NCI-H2171 treated with DMSO at 0.1 percent for 48 hours (cell line): ENCODE data around the gene MYBPC3.
"Not testable (repeated sequence)": the region's sequence is repeated elsewhere in the genome, so short reads cannot be mapped to it uniquely, and the experiment has no call there.

ENCODE experiments used
- DNase-seq: peaks from one replicate; lab custom pipeline; 2025; lab: John Stamatoyannopoulos, UW

MYBPC3 gene

GRCh38 chr11:47324520-47324919 is 28.0 kb downstream of the MYBPC3 start:
- peak; percentile 4 for DNase-seq

DNA sequence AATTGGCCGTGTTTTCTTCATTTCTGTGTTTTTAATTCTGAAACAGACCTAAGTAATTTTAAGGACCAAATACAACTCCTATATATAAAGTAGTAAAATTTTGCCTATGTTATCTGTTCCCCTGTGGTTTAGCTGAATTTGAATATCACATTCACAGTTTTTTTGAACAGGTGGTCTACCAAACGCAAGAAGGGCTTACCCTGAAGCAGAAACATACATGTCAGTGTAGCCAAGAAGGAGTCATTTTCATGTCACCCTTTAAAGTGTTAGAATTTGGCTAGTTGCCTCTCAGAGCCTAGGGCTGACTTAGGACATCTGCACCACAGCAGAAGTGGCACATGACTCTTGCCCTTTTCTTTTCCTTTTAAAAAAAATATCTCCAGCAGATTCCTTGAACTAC is 34.3 kb downstream of the MYBPC3 start:
- no peak for DNase-seq

DNA sequence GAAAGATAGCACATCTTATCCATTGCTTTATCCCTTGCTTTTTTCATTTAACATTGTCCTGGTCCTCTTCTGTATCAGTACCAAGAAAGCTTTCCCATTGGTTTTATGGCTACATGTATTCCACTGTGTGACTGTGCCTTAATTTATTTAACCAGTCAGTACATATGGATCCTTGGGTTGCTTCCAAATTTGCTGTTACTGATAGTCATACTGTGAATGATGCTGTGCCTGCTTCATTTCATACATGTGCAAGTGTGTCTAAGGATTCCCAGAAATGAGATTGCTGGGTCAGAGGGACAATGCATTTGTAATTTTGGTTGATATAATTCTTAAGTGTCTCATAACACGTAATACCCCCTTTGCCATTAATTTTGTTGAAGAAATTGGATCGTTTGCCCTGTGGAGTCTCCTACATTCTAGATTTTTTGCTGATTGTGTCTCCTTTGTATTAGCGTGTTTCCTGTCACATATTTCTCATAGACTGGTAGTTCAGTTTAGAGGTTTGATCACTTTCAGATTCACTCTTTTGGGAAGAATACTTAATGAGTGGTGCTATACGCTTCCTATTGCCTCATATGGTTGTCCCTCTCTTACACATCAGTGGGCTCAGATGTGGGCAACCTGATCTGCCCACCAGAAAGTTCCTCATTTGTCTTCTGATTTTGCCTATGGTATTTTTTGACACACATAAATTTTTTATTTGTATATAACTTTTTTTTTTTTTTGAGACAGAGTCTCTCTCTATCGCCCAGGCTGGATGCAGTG is 35.3 kb downstream of the MYBPC3 start:
- no peak for DNase-seq

GRCh38 chr11:47316501-47316900 is 36.0 kb downstream of the MYBPC3 start:
- DNase-seq = not testable (repeated sequence)

DNA sequence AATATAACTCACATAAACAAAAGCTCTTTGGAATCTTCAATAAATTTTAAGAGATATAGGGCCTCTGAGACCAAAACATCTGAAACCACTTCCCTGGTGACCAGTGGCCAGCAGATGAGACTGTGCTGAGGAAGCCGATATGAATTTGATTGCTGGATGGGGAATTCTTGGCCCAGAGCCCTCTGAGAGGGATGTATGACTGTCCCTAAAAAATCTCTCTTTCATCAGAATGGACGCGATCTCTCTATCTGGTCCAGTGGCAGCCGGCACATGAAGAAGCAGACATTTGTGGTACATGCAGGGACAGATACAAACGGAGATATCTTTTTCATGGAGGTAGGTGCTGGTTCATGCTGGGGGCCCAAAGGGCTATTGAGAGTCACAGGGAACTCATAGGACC is 37.5 kb downstream of the MYBPC3 start:
- DNase-seq = no peak

- DNase-seq = no peak
Measured at GRCh38 chr11:47308050-47308823, 44.3 kb downstream of the MYBPC3 start.

DNA sequence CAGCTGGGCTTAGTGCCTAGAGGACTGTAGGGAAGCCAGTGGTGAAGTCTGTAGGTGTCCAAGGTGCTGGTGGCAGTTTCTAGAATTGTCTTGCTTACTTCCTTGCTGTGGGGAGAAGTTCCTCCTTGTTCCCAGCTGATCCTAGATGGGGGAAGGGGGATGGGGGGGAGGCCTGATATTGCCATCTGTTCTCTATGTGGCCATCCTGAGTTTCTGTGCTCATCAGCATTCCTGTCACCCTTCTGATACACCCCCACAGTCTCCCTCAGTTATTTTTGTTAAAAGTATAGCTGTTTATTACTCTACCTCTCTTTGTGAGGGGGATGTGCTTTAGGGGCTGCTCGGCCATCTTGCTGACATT is 46.0 kb downstream of the MYBPC3 start:
- peak; percentile 46 for DNase-seq

DNA sequence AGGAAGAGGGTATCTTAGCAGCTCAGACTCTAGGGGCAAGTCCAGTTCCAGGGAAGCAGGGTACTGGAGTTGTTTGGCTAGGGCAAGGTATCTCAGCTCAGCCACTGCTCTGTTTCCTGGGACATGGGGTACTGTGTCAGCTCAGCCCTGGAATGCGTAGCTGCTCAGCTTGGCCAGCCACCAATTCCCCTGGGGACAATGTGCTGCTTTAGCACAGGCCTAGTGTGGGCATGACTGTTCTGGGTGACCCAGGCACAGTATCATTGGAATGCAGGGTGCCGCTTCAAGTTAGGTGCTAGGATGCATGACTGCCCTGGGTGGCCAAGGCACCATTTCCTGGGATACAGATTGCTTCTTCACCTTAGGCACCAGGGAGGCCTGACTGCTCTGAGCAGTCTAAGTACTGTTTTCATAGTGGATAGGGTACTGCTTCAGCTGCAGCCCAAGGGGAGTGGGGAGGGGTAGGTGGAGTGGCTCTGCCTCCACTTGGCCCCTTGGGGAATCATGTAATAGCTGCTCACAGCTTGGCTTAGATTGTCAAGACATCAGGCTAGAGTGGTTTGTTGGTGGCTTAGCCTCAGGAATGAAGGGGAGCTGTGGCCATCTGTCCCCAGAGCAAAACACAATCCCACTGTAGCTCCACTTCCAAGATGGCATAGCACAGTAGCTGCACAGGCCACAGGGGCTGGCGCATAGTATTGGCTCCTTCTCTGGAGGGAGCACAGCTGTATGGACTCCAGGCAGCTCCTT is 46.6 kb downstream of the MYBPC3 start:
- peak; percentile 76 for DNase-seq

- no peak for DNase-seq
Measured at GRCh38 chr11:47302853-47303252, 49.6 kb downstream of the MYBPC3 start.

DNA sequence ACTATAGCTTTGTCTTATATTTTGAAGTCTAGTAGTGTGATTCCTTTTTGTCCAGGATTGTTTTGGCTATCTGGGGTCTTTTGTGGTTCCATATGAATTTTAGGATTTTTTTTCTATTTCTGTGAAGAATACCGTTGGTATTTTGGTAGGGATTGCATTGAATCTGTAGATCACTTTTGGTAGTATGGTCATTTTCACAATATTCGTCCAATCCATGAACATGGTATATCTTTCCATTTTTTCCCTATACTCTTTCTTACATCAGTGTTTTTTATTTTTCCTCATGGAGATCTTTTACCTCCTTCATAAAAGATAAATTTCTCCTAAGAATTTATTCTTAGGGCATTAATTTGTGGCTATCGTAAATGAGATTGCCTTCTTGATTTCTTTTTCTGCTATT is 53.4 kb downstream of the MYBPC3 start:
- no peak for DNase-seq

DNA sequence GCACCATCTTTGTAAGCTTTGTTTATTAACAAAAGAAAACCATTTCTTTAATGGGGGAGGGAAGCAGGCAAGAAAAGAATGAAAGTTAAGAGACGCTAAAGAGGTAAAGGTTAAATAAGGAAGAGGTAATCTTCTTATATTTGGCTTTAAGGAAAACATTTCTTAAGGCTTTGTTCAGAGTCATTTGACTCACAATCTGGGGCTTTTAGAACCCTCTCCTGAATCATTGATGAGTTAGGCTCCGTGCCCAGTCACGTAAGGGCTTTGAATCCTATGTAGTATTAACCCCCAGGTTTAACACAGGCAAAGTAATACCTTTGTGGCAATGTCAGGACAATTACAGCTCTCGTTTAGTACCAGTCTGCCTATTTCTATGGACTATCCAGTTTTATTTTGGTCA is 56.5 kb downstream of the MYBPC3 start:
- DNase-seq = no peak

- no peak for DNase-seq
Measured at GRCh38 chr11:47295385-47295784, 57.1 kb downstream of the MYBPC3 start.

DNA sequence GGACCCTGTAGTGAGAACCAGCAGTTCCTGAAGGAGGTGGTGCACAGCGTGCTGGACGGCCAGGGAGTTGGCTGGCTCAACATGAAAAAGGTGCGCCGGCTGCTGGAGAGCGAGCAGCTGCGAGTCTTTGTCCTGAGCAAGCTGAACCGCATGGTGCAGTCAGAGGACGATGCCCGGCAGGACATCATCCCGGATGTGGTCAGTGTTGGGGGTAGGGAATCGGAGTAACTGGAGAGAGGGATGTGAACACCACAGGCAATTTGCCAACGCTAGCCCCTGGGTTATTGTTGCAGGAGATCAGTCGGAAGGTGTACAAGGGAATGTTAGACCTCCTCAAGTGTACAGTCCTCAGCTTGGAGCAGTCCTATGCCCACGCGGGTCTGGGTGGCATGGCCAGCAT is 62.6 kb downstream of the MYBPC3 start:
- DNase-seq = no peak

DNA sequence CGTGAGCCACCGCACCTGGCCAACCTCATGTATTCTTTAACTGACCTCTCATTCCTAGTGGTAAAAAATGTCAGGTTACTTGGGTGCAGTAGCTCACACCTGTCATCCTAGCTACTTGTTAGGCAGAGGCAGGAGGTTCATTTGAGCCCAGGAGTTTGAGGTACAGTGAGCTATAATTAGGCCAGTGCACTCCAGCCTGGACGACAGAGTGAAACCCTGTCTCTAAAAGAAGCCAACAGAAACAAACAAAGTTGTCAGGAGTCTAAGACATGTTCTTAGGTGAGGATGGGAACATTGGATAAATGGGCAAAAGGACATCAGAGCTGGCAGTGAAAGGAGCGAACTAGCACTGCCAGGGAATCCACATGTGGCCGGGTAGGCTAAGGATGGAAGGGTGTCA is 64.4 kb downstream of the MYBPC3 start:
- DNase-seq = no peak

GRCh38 chr11:47285969-47286770 is 66.3 kb downstream of the MYBPC3 start:
- DNase-seq = no peak

- no peak for DNase-seq
Measured at GRCh38 chr11:47284151-47284550, 68.4 kb downstream of the MYBPC3 start.

GRCh38 chr11:47282462-47282861 is 70.0 kb downstream of the MYBPC3 start:
- DNase-seq = no peak
